SK-MEL-5 (cell line): Measurements from ENCODE around the gene RPL36AL. TPM values are rescaled to one million over a fixed set of nuclear protein-coding genes. Genes with fewer than 3 reads are reported as not detected.
"Not testable (repeated sequence)": the region's sequence is repeated elsewhere in the genome, so short reads cannot be mapped to it uniquely, and the experiment has no call there.

ENCODE experiments used
- DNase-seq: peaks from one replicate; pipeline ENCODE4 v3.0.0-alpha.2; 2016; ENCODE audit warnings: low read depth, low spot score
- in situ Hi-C: cut with HindIII; loops from 2 replicates; pipeline ENCODE4 v1.10.0; 2016; ENCODE audit warnings: low sequenced_read_pairs, high pct_unique_total_duplicates, low pct_unique_long_range_greater_than_20kb
- polyA plus RNA-seq, 2 experiments: library from polyadenylated mRNA; depleted of rRNA; stranded (reverse); fragments of >200 nt; gene quantifications; 2 replicates each; pipeline ENCODE4 v1.2.3, GENCODE V29; 2015
- total RNA-seq: library from RNA; depleted of rRNA; stranded (reverse); fragments of >200 nt; shearing (Covaris generic); gene quantifications from 2 replicates; pipeline ENCODE4 v1.2.3, GENCODE V29; 2014; rRNA removed

RPL36AL gene
- total RNA-seq = 302 and 321 TPM in 2 replicates
- polyA plus RNA-seq (2015; cell fraction: cytosol; rRNA removed) = 142 and 180 TPM in 2 replicates
- polyA plus RNA-seq (2015; cell fraction: nucleus; rRNA removed) = 16.7 and 27.9 TPM in 2 replicates

DNA sequence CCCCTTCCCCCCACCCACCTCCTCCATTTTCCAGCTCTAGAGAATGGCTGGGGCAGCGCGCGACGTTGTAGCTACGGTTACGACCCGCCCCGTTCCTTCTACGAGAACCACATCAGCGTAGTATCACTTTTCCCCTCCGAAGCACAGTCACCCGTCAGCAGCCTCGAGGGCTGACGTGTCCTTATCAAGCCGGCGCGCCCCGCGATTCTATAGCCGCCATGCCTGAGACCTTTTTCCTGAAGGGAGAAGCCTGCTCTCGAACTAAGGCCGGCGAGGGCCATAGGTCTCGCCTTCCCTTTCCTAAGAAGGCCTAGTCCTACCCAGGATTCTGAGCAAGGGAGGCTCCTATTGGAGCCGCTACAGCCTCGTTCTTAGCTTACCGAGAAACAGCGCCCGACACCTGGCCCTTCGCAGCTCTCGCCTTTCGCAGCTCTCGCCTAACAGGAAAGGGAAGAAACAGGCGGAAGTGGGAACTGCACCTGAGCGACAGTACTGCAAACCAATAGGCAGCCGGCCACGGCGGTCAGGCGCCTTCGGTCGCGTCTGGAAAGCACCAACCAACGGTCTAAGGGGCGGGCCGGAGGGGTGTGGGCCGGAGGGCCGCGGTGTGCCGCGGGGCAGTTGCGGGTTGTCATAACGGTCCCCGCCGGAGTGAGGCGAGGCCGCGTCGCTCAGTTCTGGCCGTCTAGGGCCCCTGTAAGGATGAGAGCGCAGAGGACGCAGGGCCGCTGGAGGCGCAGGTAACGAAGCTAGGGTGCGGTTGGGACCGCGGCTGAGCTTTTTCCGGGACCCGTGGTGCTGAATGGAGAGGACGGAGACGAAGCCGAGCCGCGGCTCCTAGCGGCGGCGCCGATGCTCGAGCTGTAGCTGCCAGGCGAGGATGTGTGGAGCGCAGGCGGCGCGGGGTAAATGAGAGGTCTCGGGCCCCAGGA is at the start of gene RPL36AL, which contains the start of gene MGAT2:
TSS of gene RPL36AL (minus strand) at position 445 of the 932 bp plus-strand sequence. CDS start 1,522 bp downstream, outside the sequence.
TSS of gene MGAT2 (plus strand) at position 618 of the 932 bp plus-strand sequence. CDS start 470 bp downstream, outside the sequence.
- DNase-seq = peak; percentile 96
- in situ Hi-C loops = no loop called here

- in situ Hi-C loops = loop anchor here (10.0 kb wide), 1 partner anchor 95 kb away; no protein-coding TSS in a partner anchor
- no peak for DNase-seq
Observed at GRCh38 chr14:49659526-49660455, 39.4 kb upstream of the RPL36AL start.

DNA sequence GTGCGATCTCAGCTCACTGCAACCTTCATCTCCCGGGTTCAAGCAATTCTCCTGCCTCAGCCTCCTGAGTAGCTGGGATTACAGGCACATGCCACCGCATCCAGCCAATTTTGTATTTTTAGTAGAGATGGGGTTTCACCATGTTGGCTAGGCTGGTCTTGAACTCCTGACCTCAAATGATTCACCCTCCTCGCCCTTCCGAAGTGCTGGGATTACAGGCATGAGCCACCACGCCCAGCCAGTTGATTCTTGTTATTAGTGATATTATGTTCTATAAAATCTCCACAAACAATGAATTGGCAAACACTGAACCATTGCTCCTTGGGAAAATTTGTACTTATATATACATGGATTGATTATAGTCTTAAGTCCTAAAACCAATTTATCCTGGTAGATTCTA is 37.1 kb upstream of the RPL36AL start:
- DNase-seq = not testable (repeated sequence)
- in situ Hi-C loops = loop anchor here (10.0 kb wide), 1 partner anchor 97 kb away; no protein-coding TSS in a partner anchor

DNA sequence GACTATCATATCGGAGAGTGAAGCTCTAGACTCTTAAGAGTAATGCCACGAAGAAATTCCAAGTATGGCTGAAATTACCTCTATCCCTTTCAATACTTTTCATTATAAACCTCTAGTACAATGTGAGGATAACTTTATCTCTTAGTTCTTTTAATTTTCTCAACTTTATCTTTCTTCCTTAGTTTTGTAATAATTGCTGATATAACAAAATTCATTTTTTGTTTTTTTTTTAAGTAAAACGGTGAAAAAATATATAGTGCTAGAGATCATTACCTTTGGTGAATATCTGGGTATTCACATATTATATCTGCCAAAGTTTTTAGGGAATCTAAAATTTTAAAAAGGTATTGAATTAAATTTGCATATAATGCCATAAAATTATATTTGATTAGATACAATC is 34.1 kb upstream of the RPL36AL start:
- in situ Hi-C loops = loop anchor here (10.0 kb wide), 1 partner anchor 100 kb away; no protein-coding TSS in a partner anchor
- no peak for DNase-seq

DNA sequence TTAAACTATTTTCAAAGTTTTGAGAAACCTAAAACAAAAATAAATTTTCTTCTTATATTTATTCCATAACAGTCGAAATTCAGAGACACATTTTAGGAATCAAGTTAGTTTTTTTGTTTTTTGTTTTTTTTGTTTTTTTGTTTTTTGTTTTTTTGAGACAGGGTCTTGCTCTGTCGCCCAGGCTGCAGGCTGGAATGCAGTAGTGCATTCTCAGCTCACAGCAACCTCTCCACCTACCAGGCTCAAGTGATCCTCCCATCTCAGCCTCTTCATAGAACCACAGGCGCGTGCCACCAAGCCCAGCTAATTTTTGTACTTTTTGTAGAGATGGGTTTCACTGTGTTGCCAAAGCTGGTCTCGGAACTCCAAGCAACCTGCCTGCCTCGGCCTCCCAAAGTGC is 33.1 kb upstream of the RPL36AL start:
- in situ Hi-C loops = loop anchor here (10.0 kb wide), 1 partner anchor 101 kb away; no protein-coding TSS in a partner anchor
- no peak for DNase-seq

- in situ Hi-C loops = no loop called here
- no peak for DNase-seq
Observed at GRCh38 chr14:49642163-49642562, 21.7 kb upstream of the RPL36AL start.

DNA sequence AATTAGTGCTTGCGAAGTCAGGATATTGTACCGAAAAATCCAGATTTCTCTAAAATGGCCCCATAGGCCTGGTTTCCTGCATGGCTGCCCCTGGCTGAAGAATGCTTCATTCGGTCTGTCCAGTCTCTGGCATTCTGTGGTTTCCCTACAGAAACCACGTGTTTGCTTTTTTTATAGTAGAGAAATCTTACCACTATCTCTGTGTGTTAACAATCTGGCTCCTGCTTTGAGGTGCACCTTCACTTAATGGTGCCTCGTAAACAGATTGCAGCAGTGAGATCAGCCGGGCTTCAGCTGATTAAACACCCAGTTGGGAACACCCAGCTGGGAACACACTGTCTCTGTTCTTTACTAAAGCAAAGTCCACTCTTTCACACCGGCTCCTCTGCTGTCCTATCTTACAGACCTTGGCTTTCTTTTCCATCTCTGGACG is 21.3 kb upstream of the RPL36AL start:
- DNase-seq = peak; percentile 55
- in situ Hi-C loops = no loop called here

GRCh38 chr14:49640540-49641417 is 20.4 kb upstream of the RPL36AL start:
- no peak for DNase-seq
- in situ Hi-C loops = no loop called here

DNA sequence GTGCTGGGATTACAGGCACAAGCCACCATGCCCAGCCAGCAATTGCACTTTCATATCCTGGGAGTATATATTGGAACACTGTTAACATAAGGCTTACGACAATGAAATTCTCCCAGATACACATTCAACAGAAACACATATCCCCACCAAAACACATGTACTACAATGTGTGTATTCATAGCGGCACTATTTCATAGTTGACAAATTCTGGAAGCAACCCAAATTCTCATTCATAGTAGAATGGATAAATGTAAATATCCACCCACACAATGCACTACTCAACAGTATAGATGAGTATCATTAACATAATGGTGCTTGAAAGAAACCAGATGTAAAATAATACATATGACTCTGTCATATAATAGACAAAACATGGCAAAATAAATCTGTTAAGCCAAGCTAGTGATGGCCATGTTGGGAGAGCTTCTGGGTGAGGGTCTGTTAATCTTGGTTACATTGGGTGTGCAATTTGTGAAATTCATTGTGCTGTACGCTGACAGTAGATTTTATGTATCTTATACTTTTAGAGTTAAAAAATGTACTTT is 17.2 kb upstream of the RPL36AL start:
- in situ Hi-C loops = no loop called here
- DNase-seq = no peak

- no peak for DNase-seq
- in situ Hi-C loops = no loop called here
Observed at GRCh38 chr14:49636866-49637265, 16.4 kb upstream of the RPL36AL start.

DNA sequence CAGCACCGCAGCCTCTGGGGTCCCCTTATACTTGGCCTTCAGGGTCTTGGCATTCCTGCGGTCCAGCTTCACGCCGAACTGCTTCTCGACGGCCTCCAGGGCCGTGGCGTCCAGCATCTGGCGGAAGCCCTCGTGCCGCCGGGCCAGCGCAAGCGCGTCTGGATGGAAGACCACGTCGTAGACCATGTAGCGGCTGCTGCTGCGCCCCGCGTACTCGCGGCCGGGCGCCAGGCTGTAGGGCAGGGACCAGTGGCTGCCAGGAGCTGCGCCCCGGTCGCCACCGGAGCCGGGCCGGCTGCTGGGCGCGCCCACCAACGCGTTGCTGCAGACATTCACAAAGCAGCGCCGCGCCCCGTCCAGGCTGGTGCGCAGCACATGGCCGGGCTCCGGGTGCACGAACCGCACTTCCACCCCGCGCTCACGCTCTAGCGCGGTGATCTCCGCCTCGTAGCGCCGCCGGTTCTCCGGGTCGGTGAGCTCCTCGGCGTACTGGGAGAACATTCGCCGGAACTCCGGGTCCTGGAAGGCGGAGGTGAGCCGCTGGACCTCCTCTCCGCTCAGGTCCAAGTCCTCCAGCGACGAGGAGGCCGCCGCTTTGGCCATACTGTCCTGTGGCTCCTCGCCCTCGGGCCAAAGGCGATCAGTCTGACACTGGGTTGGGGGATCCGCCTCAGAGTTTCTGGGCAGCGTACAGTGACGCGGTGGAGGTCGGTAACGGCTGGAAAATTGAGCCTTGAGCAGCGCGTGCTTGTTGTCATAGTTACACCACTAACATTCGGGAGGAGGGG is 14.3 kb upstream of the RPL36AL start, which contains the start of gene DNAAF2:
TSS of gene DNAAF2 (minus strand) at position 698 of the 788 bp plus-strand sequence. CDS start at position 603, 95 bp downstream.
- in situ Hi-C loops = no loop called here
- peak; percentile 66 for DNase-seq

GRCh38 chr14:49633640-49634546 is 13.5 kb upstream of the RPL36AL start:
- peak; percentile 92 for DNase-seq
- in situ Hi-C loops = no loop called here

GRCh38 chr14:49623941-49624839 is 3.8 kb upstream of the RPL36AL start:
- no peak for DNase-seq
- in situ Hi-C loops = no loop called here

- in situ Hi-C loops = no loop called here
- DNase-seq = no peak
Observed at GRCh38 chr14:49623387-49623786, 3.0 kb upstream of the RPL36AL start.
